CD4-positive, alpha-beta T cell treated with Interleukin-17A for 4 hours (primary cell): ENCODE data around the gene RBM34.
A peak's percentile ranks its signal among the peaks of the same experiment; 100 is the strongest.
"Not testable (repeated sequence)": the region's sequence is repeated elsewhere in the genome, so short reads cannot be mapped to it uniquely, and the experiment has no call there.

ENCODE experiments used
- DNase-seq: peaks from one replicate; pipeline ENCODE4 v3.0.0-alpha.2; 2020; ENCODE audit warnings: mixed read lengths

The RBM34 gene, protein sequence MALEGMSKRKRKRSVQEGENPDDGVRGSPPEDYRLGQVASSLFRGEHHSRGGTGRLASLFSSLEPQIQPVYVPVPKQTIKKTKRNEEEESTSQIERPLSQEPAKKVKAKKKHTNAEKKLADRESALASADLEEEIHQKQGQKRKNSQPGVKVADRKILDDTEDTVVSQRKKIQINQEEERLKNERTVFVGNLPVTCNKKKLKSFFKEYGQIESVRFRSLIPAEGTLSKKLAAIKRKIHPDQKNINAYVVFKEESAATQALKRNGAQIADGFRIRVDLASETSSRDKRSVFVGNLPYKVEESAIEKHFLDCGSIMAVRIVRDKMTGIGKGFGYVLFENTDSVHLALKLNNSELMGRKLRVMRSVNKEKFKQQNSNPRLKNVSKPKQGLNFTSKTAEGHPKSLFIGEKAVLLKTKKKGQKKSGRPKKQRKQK

GRCh38 chr1:235160957-235161684 is at the start of gene RBM34:
RBM34 (minus strand) TSS chr1:235161250; CDS start chr1:235161226, 24 bp downstream.
- peak; percentile 95 for DNase-seq

GRCh38 chr1:235207209-235207565 is 46.1 kb upstream of the RBM34 start:
- peak; percentile 65 for DNase-seq

DNA sequence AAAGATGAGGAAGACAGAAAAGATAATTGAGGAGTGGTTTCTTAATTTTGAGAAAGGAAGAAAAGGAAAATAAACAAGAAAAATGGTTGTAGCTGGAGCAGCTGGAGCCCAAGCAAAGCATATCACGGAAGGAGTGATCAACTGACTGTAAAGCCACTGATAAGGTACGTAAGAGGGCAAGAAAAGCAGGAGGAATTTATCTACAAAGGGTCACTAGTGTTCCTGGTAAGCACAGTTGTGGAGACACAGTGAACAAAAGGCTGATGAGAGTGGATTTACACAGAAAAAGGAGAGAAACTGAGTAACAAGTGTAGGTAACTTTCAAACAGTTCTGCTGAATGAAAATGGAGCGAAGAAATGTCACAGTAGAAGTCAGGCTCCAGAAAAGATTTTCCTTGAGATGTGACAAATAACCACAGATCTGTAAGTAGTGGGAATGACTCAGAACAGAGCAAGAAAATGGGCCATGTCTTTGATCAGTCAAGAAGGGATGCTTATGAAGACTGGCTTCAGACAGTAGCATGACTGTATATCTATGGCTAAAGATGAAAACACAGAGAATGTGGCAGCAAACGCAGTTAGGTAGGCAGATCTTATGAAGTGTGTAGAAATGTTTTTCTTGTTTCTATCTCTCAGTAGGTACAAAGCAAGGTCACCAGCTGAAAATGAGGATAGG is 45.6 kb upstream of the RBM34 start:
- DNase-seq: peak; percentile 38

GRCh38 chr1:235205687-235206086 is 44.6 kb upstream of the RBM34 start:
- DNase-seq: no peak

GRCh38 chr1:235203428-235203827 is 42.4 kb upstream of the RBM34 start:
- DNase-seq: no peak

GRCh38 chr1:235202447-235202846 is 41.4 kb upstream of the RBM34 start:
- DNase-seq: not testable (repeated sequence)

- DNase-seq: no peak
These were observed 38.4 kb upstream of the RBM34 start for GRCh38 chr1:235199441-235199840.

- DNase-seq: no peak
These were observed 29.4 kb upstream of the RBM34 start for GRCh38 chr1:235190431-235190830.

GRCh38 chr1:235187316-235187715 is 26.3 kb upstream of the RBM34 start:
- DNase-seq: no peak

GRCh38 chr1:235181561-235182245 is 20.7 kb upstream of the RBM34 start:
- no peak for DNase-seq

GRCh38 chr1:235180916-235181460 is 19.9 kb upstream of the RBM34 start:
- DNase-seq: no peak

- DNase-seq: no peak
These were observed 15.4 kb upstream of the RBM34 start for GRCh38 chr1:235176486-235176885.

DNA sequence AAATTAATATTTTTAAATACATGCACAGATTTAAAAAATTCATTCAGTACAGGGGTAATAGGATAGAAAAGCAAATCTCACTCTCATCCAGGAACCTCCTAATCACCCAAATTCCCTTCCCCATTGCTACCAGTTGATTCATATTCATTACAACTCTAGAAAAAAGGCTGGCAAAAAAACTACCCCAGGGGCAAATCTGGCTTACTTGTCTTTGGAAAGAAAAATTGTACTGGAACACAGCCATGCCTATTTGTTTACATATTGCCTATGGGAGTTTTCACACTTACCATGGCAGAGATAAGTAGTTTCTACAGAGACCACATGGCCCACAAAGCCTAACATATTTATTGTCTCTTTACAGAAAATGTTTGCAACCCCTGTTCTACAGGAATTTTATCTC is 8.9 kb upstream of the RBM34 start:
- no peak for DNase-seq

DNA sequence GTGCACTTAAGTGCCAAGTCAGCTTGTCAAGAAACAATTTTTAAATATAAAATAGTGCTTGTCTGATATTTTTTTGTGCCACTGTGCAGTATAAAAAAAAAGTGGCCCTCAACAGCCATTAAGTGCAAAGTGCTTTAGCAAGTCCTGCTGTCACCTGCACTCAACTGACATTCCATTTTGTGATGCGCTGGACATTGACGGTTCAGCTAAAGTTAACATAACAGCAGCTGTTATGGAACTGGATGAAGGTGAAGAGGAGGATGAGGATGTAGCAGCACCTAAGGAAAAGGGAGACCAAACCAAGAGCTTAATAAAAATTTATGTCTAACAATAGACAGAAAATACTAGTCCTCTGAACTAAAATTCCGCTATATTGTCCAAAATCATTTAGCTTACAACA is 7.3 kb upstream of the RBM34 start:
- DNase-seq: no peak

GRCh38 chr1:235161685-235162327 is 756 bp upstream of the RBM34 start:
- DNase-seq: peak; percentile 6

DNA sequence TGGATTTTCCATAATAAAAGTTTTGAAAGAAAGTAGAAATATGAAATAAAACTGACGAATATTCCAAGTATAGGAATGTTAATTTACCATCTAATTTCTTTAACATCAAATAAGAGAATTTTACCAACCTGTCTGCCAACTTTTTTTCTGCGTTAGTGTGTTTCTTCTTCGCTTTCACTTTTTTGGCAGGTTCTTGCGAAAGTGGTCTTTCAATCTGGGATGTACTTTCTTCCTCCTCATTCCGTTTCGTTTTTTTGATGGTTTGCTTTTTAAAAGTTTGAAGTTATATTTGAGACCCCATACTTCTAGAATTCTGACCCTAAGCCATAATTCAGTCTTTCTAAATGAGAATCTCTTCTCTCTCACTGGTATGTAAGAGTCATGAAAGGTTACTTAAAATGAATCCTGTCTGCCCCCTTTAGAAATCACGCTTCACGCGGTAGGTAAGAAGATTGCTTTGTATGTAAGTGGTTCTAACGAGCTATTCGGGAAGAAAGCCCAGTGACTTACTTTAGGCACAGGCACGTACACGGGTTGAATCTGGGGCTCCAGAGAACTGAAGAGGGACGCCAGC is 580 bp downstream of the RBM34 start:
- DNase-seq: no peak

DNA sequence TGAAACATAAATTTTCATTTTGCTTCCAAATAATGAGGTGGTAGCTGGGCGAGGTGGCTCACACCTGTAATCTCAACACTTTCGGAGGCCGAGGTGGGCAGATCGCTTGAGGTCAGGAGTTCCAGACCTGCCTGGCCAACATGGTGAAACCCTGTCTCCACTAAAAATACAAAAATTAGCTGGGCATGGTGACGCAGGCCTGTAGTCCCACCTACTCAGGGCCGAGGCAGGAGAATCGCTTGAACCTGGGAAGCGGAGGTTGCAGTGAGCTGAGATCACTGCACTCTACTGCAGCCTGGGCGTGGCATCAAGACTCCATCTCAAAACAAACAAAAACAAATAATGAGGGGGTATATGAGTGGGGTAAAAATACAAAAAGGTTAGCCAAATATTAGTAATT is 1.1 kb downstream of the RBM34 start:
- DNase-seq: not testable (repeated sequence)

- DNase-seq: not testable (repeated sequence)
These were observed 1.8 kb downstream of the RBM34 start for GRCh38 chr1:235159284-235159683.

GRCh38 chr1:235158680-235159079 is 2.4 kb downstream of the RBM34 start:
- DNase-seq: no peak

DNA sequence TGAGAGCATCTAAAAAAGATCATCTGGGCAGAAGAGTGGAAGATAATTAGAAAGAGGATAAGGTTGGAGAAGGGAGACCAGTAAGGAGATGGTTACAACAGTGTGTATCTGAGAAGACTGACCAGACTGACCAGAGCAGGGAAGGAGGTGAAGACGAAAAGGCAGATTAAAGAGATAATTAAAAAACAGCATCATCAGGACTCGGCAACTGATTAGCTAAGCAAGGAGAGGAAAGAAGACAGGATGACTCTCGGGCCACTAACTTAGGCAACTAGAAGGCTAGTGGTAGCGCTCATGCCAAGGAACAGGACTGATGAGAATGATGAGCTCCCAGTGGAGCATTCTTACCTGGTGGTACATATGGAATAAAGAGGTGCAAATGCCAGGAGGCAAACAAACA is 3.9 kb downstream of the RBM34 start:
- DNase-seq: no peak

DNA sequence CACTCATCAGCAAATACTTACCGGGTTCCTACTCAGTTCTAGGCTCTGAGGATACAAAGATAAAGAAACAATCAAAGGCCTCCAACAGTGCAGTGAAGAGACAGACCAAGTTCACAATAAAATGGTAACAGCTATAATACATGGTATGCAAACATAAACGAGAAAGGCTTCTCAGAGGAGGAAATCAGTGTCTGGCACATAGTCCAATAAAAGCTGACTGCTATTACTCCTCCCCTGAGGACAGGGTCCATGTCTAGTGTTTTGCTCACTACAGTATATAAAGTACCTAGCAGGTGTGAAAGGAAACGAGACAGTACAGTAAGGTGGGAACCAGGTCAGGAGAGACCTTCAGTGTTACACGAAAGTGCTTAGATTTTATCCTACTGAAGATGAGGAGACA is 4.3 kb downstream of the RBM34 start:
- no peak for DNase-seq

DNA sequence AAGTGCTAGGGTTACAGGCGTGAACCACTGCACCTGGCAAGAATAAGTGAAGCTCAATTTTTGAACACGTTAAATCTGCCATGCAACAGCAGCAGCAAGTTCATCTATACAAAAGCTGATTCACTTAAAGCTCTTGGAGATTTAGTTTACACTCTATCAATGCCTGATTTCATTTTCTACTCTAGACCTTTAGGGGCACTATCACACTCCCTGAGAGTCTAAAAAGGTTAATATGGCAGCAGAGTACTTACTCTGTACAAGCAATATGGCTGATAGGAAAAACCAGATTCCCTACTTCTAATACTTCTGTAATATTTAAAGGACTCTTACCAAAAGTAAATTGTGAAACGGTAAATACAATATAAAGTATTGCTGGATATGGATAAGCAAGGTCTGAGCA is 4.8 kb downstream of the RBM34 start:
- DNase-seq: no peak
